HEK293 (cell line): ENCODE results near the gene DUT.

Experiments used
- GFI1B ChIP-seq: fragments of 450-650 bp; formaldehyde crosslinking; IDR thresholded peaks from 2 replicates; pipeline ENCODE4 v1.5.1; 2016; ENCODE audit warnings: missing biosample characterization, missing genetic modification characterization
- GLI4 ChIP-seq: fragments of 450-650 bp; formaldehyde crosslinking; IDR thresholded peaks from 2 replicates; pipeline ENCODE4 v1.5.1; 2016; ENCODE audit warnings: missing biosample characterization, missing genetic modification characterization
- KLF1 ChIP-seq: fragments of 450-650 bp; formaldehyde crosslinking; IDR thresholded peaks from 2 replicates; pipeline ENCODE4 v1.5.1; 2016; ENCODE audit warnings: missing biosample characterization, missing genetic modification characterization
- ZFP41 ChIP-seq: fragments of 450-650 bp; formaldehyde crosslinking; IDR thresholded peaks from 2 replicates; pipeline ENCODE4 v1.5.1; 2016; ENCODE audit warnings: missing biosample characterization, missing genetic modification characterization, borderline replicate concordance
- ZNF555 ChIP-seq: fragments of 450-650 bp; formaldehyde crosslinking; conservative IDR thresholded peaks from 2 replicates; pipeline ENCODE4 v1.5.1; 2017; ENCODE audit warnings: missing biosample characterization, mild to moderate bottlenecking, missing genetic modification characterization, inconsistent platforms
- TF ChIP-seq, protein P1 (sequence below): fragments of 450-650 bp; formaldehyde crosslinking; IDR thresholded peaks from 2 replicates; pipeline ENCODE4 v1.5.1; 2016; ENCODE audit warnings: missing biosample characterization, missing genetic modification characterization, borderline replicate concordance
- TF ChIP-seq, protein P2 (sequence below): fragments of 450-650 bp; formaldehyde crosslinking; IDR thresholded peaks from 2 replicates; pipeline ENCODE4 v1.5.1; 2017; ENCODE audit warnings: missing biosample characterization, missing genetic modification characterization
- TF ChIP-seq, protein P3 (sequence below): fragments of 450-650 bp; formaldehyde crosslinking; IDR thresholded peaks from 2 replicates; pipeline ENCODE4 v1.5.1; 2016; ENCODE audit warnings: missing biosample characterization, missing genetic modification characterization

DUT gene

DNA sequence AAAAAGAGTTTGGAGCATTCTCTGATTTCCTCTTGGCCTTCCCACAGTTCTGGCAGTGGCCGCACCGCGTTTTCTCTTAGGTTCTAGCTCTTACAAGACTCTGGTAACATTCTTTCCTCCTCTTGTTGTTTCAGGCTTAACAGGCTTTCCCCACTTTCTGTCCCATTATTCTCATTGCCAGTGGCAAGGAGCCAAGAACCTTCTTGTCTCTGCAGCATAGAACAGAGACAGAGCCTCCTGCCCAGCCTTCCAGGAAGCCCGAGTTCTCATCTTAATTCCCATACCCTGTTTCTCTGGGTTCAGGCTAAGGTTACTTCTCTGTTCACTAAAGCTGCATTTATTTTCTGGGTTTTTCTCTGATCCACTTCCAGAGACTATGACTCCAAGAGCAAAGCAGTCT, 61.1 kb downstream of the DUT start (continued):
- TF ChIP-seq, protein P1, sequence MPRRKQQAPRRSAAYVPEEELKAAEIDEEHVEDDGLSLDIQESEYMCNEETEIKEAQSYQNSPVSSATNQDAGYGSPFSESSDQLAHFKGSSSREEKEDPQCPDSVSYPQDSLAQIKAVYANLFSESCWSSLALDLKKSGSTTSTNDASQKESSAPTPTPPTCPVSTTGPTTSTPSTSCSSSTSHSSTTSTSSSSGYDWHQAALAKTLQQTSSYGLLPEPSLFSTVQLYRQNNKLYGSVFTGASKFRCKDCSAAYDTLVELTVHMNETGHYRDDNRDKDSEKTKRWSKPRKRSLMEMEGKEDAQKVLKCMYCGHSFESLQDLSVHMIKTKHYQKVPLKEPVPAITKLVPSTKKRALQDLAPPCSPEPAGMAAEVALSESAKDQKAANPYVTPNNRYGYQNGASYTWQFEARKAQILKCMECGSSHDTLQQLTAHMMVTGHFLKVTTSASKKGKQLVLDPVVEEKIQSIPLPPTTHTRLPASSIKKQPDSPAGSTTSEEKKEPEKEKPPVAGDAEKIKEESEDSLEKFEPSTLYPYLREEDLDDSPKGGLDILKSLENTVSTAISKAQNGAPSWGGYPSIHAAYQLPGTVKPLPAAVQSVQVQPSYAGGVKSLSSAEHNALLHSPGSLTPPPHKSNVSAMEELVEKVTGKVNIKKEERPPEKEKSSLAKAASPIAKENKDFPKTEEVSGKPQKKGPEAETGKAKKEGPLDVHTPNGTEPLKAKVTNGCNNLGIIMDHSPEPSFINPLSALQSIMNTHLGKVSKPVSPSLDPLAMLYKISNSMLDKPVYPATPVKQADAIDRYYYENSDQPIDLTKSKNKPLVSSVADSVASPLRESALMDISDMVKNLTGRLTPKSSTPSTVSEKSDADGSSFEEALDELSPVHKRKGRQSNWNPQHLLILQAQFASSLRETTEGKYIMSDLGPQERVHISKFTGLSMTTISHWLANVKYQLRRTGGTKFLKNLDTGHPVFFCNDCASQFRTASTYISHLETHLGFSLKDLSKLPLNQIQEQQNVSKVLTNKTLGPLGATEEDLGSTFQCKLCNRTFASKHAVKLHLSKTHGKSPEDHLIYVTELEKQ = no peak
- no peak for TF ChIP-seq KLF1
- TF ChIP-seq, protein P2, sequence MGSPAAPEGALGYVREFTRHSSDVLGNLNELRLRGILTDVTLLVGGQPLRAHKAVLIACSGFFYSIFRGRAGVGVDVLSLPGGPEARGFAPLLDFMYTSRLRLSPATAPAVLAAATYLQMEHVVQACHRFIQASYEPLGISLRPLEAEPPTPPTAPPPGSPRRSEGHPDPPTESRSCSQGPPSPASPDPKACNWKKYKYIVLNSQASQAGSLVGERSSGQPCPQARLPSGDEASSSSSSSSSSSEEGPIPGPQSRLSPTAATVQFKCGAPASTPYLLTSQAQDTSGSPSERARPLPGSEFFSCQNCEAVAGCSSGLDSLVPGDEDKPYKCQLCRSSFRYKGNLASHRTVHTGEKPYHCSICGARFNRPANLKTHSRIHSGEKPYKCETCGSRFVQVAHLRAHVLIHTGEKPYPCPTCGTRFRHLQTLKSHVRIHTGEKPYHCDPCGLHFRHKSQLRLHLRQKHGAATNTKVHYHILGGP (tag by site-specific recombination) = no peak
- no peak for TF ChIP-seq GFI1B (tag by site-specific recombination)
- TF ChIP-seq ZNF555 (tag by site-specific recombination) = no peak
- TF ChIP-seq ZFP41 (tag by site-specific recombination) = no peak
- TF ChIP-seq, protein P3, sequence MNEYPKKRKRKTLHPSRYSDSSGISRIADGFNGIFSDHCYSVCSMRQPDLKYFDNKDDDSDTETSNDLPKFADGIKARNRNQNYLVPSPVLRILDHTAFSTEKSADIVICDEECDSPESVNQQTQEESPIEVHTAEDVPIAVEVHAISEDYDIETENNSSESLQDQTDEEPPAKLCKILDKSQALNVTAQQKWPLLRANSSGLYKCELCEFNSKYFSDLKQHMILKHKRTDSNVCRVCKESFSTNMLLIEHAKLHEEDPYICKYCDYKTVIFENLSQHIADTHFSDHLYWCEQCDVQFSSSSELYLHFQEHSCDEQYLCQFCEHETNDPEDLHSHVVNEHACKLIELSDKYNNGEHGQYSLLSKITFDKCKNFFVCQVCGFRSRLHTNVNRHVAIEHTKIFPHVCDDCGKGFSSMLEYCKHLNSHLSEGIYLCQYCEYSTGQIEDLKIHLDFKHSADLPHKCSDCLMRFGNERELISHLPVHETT (tag by site-specific recombination) = no peak
- TF ChIP-seq GLI4 (tag by site-specific recombination) = no peak
